WERI-Rb-1 (cell line): ENCODE measurements around the gene NKPD1.

ENCODE experiments used
- DNase-seq: peaks from one replicate; pipeline ENCODE4 v3.0.0-alpha.2; 2020
- H3K27ac ChIP-seq: fragments of 250-450 bp; sonication (Bioruptor Pico); 2 replicates; pipeline ENCODE4 v1.5.1; 2020; ENCODE audit warnings: mild to moderate bottlenecking, moderate library complexity
- H3K27me3 ChIP-seq: fragments of 250-450 bp; sonication (Bioruptor Pico); 2 replicates; pipeline ENCODE4 v1.5.1; 2021; ENCODE audit warnings: mild to moderate bottlenecking, low read depth, moderate library complexity; ENCODE audit not compliant: insufficient read depth, severe bottlenecking
- H3K36me3 ChIP-seq: fragments of 250-450 bp; sonication (Bioruptor Pico); 2 replicates; pipeline ENCODE4 v1.5.1; 2020; ENCODE audit warnings: mild to moderate bottlenecking, moderate library complexity
- H3K4me3 ChIP-seq: 2 replicates; pipeline ENCODE4 v1.5.1; 2011; ENCODE audit warnings: low read depth, mild to moderate bottlenecking, control low read depth, low read length
- H3K9me3 ChIP-seq: fragments of 250-450 bp; sonication (Bioruptor Pico); 2 replicates; pipeline ENCODE4 v1.5.1; 2021; ENCODE audit warnings: mild to moderate bottlenecking, moderate library complexity; ENCODE audit not compliant: severe bottlenecking
- TF ChIP-seq, protein P1 (sequence below): IDR thresholded peaks from 2 replicates; pipeline ENCODE4 v1.5.1; 2011; ENCODE audit warnings: low read depth, mild to moderate bottlenecking, control low read depth, inconsistent platforms, low read length

The NKPD1 gene

DNA sequence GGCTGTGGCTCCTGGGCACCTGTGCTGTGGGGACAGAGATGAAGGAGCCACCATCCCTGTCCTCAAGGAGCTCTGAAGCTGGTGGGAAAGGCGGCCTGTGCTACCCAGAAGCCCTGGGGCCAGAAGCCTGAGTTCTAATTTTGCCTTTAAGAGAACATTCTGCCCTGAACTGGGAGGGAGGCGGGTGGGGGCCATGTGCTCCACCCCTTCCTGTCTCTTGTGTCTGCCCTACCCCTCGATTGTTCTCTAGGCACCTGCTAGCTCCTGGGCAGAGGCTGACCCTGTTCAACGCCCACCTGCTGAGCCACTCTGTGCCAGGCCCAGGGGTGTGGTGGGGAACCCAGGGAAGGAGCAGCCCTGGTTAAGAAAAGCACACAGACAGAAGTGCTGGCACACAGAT, 11.4 kb upstream of the NKPD1 start:
- no peaks in the 10 kb centered on the region for H3K36me3 ChIP-seq
- no peak for DNase-seq
- TF ChIP-seq, protein P1, sequence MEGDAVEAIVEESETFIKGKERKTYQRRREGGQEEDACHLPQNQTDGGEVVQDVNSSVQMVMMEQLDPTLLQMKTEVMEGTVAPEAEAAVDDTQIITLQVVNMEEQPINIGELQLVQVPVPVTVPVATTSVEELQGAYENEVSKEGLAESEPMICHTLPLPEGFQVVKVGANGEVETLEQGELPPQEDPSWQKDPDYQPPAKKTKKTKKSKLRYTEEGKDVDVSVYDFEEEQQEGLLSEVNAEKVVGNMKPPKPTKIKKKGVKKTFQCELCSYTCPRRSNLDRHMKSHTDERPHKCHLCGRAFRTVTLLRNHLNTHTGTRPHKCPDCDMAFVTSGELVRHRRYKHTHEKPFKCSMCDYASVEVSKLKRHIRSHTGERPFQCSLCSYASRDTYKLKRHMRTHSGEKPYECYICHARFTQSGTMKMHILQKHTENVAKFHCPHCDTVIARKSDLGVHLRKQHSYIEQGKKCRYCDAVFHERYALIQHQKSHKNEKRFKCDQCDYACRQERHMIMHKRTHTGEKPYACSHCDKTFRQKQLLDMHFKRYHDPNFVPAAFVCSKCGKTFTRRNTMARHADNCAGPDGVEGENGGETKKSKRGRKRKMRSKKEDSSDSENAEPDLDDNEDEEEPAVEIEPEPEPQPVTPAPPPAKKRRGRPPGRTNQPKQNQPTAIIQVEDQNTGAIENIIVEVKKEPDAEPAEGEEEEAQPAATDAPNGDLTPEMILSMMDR: no peak
- no peaks in the 10 kb centered on the region for H3K9me3 ChIP-seq
- H3K4me3 ChIP-seq: no peak overlapping the region
- H3K27ac ChIP-seq: no peak overlapping the region
- no peaks in the 10 kb centered on the region for H3K27me3 ChIP-seq

DNA sequence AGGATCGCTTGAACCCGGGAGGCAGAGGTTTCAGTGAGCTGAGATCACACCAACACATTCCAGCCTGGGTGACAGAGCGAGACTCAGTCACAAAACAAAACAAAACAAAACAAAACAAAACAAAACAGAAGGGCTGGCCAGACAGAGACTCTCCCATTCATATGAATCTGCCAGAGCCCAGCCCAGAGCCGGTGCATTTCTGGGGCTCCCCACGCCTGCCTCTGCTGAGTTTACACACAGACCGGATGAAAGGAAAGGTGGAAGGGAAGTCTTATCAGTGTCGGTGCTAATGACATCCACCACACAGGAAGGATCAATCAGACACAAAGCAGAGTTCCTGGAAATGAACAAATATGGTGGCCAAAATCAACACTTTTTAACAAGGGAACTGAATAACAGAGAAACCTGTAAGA, 10.4 kb upstream of the NKPD1 start:
- TF ChIP-seq, protein P1: no peak
- Histone ChIP-seq H3K36me3 (no peaks in the 10 kb centered on the region), H3K27me3 (no peaks in the 10 kb centered on the region), H3K9me3 (no peaks in the 10 kb centered on the region), H3K4me3 (no peak overlapping the region), H3K27ac (no peak overlapping the region)
- no peak for DNase-seq

DNA sequence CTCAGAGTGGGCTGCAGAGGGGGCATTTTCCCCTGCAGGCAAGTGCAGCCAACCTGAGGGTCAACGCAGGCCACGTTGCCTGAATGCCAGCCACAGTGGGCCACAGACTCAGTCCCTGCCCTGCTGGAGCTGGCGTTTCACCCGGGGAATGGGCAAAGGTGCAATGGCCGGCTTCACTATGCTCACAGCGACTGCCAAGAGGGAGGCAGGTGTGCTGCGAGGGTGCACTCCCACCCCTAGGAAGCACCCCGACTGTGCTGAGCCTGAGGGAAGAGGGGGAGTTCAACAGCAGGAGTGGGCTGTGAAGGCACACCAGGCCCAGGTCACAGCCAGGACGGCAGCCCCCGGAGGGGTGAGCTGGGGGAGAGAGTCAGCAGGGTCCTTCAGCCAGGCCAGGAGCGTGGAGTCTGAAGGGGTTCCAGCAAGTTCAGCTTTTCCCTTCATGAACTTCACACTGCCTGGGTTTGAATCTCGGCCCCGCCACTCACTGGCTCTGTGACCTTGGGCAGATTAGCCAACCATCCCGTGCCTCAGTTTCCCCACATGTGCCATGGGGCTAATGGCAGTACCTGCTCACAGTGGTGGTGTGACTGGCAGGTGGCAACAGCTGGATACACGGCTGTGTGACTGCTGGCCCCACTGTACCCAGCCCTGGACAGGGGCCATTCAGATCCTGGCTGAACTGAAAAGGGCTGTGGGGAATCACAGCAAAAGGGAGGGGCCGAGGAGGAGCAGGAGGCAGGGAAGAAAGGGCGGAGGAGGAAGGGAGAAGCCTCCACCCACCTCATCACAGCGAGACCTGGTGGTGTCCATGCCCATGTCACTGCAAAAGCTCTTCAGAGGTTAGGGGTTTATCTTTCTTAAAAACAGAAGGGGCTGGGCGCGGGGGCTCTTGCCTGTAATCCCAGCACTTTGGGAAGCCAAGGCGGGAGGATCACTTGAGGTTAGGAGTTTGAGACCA, 9.6 kb upstream of the NKPD1 start:
- TF ChIP-seq, protein P1: no peak
- no peak for DNase-seq
- H3K27ac ChIP-seq: no peak overlapping the region
- no peaks in the 10 kb centered on the region for H3K36me3 ChIP-seq
- H3K9me3 ChIP-seq: no peaks in the 10 kb centered on the region
- no peaks in the 10 kb centered on the region for H3K27me3 ChIP-seq
- no peak overlapping the region for H3K4me3 ChIP-seq

DNA sequence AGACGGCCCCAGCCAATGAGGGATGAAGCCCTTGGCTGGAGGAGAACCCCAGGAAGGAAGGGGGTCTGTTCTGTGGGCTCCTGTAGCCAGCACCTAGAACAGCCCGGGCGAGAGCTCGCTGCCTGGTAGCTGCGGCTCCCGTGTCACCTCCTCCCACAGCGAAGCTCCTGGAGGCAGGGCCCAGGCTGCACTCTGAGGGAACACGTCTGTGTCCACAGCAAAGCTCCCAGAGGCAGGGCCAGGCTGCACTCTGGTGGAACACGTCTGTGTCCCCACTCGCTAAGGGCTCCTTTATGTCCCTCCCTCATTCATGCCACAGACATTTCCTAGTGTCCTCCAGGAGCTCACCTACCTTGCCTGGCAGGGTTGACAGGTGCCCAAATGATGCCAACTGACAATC, 8.8 kb upstream of the NKPD1 start:
- Histone ChIP-seq H3K4me3 (no peak overlapping the region), H3K27ac (no peak overlapping the region), H3K36me3 (no peaks in the 10 kb centered on the region; the same call in 1 of the 2 replicates), H3K27me3 (no peaks in the 10 kb centered on the region), H3K9me3 (no peaks in the 10 kb centered on the region)
- TF ChIP-seq, protein P1: no peak
- no peak for DNase-seq

DNA sequence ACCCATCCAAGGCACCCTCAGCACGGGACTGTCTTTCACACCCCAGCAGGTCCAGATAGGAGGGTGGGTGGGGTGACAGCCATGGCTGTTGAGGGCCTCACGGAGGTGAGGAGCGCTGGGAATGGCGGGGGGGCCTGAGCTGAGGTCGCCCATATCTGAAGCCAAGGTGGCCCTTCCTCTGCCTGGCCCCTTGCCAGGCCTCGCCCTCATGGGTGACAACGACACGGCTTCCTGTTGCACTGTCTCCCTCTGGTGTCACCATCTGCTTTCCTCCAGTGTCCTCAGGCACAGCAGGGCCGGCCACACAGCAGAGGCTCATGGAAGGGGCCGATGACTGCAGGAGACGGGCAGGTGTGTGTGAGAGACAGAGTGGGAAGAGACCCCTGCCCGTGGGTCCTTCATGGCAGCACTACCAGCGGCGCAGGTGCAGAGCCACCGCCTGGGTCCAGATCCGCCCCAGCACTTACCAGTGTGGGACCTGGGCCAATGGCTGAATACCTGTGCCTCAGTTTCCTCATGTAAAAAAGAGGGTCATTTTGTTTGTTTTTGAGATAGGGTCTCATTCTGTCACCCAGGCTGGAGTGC, 8.1 kb upstream of the NKPD1 start:
- Histone ChIP-seq H3K27ac (peak overlapping the region; percentile 12; the same call in 1 of the 2 replicates), H3K27me3 (no peaks in the 10 kb centered on the region), H3K4me3 (no peak overlapping the region), H3K36me3 (no peaks in the 10 kb centered on the region; the same call in 1 of the 2 replicates), H3K9me3 (no peaks in the 10 kb centered on the region)
- TF ChIP-seq, protein P1: peak; percentile 30
- DNase-seq: peak; percentile 60
